ENCODE results near the gene TMEM121B.

The TMEM121B gene

DNA sequence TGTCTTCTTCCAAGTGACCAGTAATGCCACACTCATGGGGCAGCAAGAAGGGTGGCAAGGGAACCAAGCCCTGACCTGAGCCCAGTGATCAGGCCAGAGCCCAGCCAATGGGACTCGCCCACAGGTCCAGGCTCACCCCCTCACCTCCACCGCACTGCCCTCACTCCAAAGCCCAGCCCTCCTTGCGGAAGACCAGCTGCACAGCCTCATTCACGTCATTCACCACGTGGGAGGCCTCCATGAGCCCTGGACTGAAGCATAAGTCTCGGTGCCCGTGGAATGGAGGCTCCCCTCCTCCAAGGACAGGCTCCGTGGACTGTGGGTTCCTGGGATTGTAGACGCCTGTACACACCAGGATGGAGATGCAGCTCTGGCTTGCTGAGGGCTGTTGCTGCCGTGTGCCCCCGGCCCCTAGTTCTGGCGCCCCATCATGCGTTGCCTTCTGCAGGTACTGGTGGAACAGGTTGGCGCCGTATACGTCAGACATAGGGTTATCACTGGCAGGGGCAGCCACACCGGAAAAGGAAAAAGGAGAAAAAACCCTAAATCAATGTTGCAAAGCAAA, 16.8 kb upstream of the TMEM121B start:
- Histone ChIP-seq H3K9me3 (ENCODE audit: control insufficient read depth in 2 of 2, low read length in 2 of 2) (no peaks in the 10 kb centered on the region), H3K4me3 (ENCODE audit: low read length in 2 of 2) (no peak overlapping the region), H3K4me1 (ENCODE audit: control insufficient read depth, insufficient read depth, low read length) (no peaks in the 10 kb centered on the region), H3K36me3 (ENCODE audit: control insufficient read depth in 2 of 2, insufficient read depth in 2 of 2, low read length in 2 of 2) (peaks cover 27 to 30% of the 10 kb centered on the region in 2 donors), H3K27me3 (ENCODE audit: control insufficient read depth in 1 of 2, insufficient read depth in 2 of 2, low read length in 2 of 2) (no peaks in the 10 kb centered on the region), H3K9ac (ENCODE audit: low read length in 2 of 2) (no peak overlapping the region), H3K27ac (ENCODE audit: low read length) (no peak overlapping the region)

DNA sequence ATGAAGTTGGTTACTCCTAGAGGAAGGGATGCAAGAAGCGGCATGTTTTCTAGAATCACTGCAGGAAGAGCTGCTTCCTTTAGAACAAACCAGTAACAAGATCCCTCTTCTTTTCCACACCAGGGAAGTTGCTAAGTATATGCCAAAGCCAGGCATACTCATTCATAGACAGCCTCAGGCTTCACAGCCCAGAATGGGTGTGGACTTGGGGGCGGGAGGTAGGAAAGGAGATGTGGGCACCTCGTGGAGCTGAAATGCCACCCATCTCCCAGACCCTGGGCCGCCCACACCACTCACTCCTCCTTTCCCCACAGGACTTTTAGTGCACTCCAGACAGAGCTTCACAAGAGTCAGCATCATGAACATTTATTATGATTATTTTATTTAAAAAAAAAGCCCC, 16.0 kb upstream of the TMEM121B start:
- Histone ChIP-seq H3K4me1 (ENCODE audit: control insufficient read depth, insufficient read depth, low read length) (no peaks in the 10 kb centered on the region), H3K27ac (ENCODE audit: low read length) (no peak overlapping the region), H3K36me3 (ENCODE audit: control insufficient read depth in 2 of 2, insufficient read depth in 2 of 2, low read length in 2 of 2) (peaks cover 19 to 26% of the 10 kb centered on the region in 2 donors)

DNA sequence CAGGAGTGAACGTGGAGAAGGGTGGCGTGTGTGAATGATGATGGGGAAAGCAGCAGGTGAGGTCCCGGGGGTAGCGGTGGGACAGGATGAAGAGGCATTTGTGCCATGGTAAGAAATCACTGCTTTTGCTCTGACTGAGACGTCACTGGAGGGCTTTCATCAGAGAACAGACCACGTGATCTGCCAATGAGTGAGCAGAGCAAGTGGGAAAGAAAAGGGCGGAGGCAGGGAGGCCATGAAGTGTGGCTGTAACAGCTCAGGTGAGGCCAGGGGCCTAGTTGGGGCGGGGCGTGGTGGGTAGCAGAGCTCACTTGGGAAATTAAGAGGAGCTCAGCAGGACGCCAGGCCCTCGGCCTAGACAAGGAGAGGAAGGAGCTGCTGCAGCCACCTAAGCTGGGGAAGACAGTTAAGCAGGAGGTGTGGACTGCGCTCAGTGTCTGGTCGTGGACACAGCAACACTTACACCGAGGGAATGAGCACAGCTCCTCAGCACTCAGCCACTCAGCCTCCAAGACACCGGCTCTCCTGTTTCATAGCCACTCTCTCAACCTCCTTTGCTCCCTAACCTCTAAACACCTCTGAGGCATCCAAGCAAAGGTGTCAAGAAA, 14.1 kb upstream of the TMEM121B start:
- Histone ChIP-seq H3K9ac (ENCODE audit: low read length in 2 of 2) (no peak overlapping the region), H3K9me3 (ENCODE audit: control insufficient read depth in 2 of 2, low read length in 2 of 2) (no peaks in the 10 kb centered on the region), H3K4me3 (ENCODE audit: low read length in 2 of 2) (no peak overlapping the region), H3K27me3 (ENCODE audit: control insufficient read depth in 1 of 2, insufficient read depth in 2 of 2, low read length in 2 of 2) (no peaks in the 10 kb centered on the region), H3K36me3 (ENCODE audit: control insufficient read depth in 2 of 2, insufficient read depth in 2 of 2, low read length in 2 of 2) (peaks cover 8 to 16% of the 10 kb centered on the region in 2 donors), H3K27ac (ENCODE audit: low read length) (no peak overlapping the region), H3K4me1 (ENCODE audit: control insufficient read depth, insufficient read depth, low read length) (no peaks in the 10 kb centered on the region)

More for the DNA sequence above, 16.0 kb upstream of the TMEM121B start:
- no peak overlapping the region for H3K4me3 ChIP-seq (ENCODE audit: low read length in 2 of 2)
- no peaks in the 10 kb centered on the region for H3K9me3 ChIP-seq (ENCODE audit: control insufficient read depth in 2 of 2, low read length in 2 of 2)
- H3K27me3 ChIP-seq (ENCODE audit: control insufficient read depth in 1 of 2, insufficient read depth in 2 of 2, low read length in 2 of 2), result no peaks in the 10 kb centered on the region
- H3K9ac ChIP-seq (ENCODE audit: low read length in 2 of 2), result no peak overlapping the region

DNA sequence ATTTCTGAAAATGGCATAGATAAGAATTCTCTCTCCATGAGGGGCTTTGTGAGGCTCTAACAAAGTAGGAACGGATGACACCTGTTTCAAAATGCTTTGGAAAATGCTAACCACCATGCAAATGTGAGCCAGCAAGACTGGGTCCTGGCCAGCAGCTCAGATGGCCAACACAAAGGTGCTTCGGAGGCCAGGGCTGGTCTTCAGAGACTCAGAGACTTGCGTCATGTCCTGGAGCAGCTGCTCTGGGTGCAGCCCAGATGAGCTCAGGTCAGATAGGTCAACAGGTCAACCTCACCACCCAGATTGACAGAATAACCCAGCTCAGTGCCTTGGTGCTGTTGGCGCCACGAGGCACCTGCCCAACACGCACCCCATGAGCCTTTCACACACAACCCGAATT, 12.0 kb upstream of the TMEM121B start:
- H3K4me1 ChIP-seq (ENCODE audit: control insufficient read depth, insufficient read depth, low read length), result no peaks in the 10 kb centered on the region
- H3K9me3 ChIP-seq (ENCODE audit: control insufficient read depth in 2 of 2, low read length in 2 of 2), result no peaks in the 10 kb centered on the region
- no peaks in the 10 kb centered on the region for H3K27me3 ChIP-seq (ENCODE audit: control insufficient read depth in 1 of 2, insufficient read depth in 2 of 2, low read length in 2 of 2)
- H3K27ac ChIP-seq (ENCODE audit: low read length), result no peak overlapping the region
- peaks cover 4 to 7% of the 10 kb centered on the region in 2 donors for H3K36me3 ChIP-seq (ENCODE audit: control insufficient read depth in 2 of 2, insufficient read depth in 2 of 2, low read length in 2 of 2)
- no peak overlapping the region for H3K4me3 ChIP-seq (ENCODE audit: low read length in 2 of 2)
- no peak overlapping the region for H3K9ac ChIP-seq (ENCODE audit: low read length in 2 of 2)

GRCh38 chr22:17132112-17132511, 11.0 kb upstream of the TMEM121B start:
- Histone ChIP-seq H3K4me3 (ENCODE audit: low read length in 2 of 2) (no peak overlapping the region), H3K27me3 (ENCODE audit: control insufficient read depth in 1 of 2, insufficient read depth in 2 of 2, low read length in 2 of 2) (no peaks in the 10 kb centered on the region), H3K9ac (ENCODE audit: low read length in 2 of 2) (no peak overlapping the region), H3K4me1 (ENCODE audit: control insufficient read depth, insufficient read depth, low read length) (no peaks in the 10 kb centered on the region), H3K9me3 (ENCODE audit: control insufficient read depth in 2 of 2, low read length in 2 of 2) (no peaks in the 10 kb centered on the region), H3K36me3 (ENCODE audit: control insufficient read depth in 2 of 2, insufficient read depth in 2 of 2, low read length in 2 of 2) (peaks cover 0 to 4% of the 10 kb centered on the region in 2 donors), H3K27ac (ENCODE audit: low read length) (no peak overlapping the region)

- H3K27me3 ChIP-seq (ENCODE audit: control insufficient read depth in 1 of 2, insufficient read depth in 2 of 2, low read length in 2 of 2), result no peaks in the 10 kb centered on the region
- H3K36me3 ChIP-seq (ENCODE audit: control insufficient read depth in 2 of 2, insufficient read depth in 2 of 2, low read length in 2 of 2), result peaks cover 0 to 2% of the 10 kb centered on the region in 2 donors
- no peaks in the 10 kb centered on the region for H3K9me3 ChIP-seq (ENCODE audit: control insufficient read depth in 2 of 2, low read length in 2 of 2)
- H3K9ac ChIP-seq (ENCODE audit: low read length in 2 of 2), result no peak overlapping the region
- no peaks in the 10 kb centered on the region for H3K4me1 ChIP-seq (ENCODE audit: control insufficient read depth, insufficient read depth, low read length)
- H3K27ac ChIP-seq (ENCODE audit: low read length), result no peak overlapping the region
- no peak overlapping the region for H3K4me3 ChIP-seq (ENCODE audit: low read length in 2 of 2)
Observed at GRCh38 chr22:17131686-17132085, 10.5 kb upstream of the TMEM121B start.

GRCh38 chr22:17130199-17130598, 9.0 kb upstream of the TMEM121B start:
- Histone ChIP-seq H3K36me3 (ENCODE audit: control insufficient read depth in 2 of 2, insufficient read depth in 2 of 2, low read length in 2 of 2) (peaks cover 0 to 2% of the 10 kb centered on the region in 2 donors), H3K27ac (ENCODE audit: low read length) (no peak overlapping the region), H3K9ac (ENCODE audit: low read length in 2 of 2) (no peak overlapping the region), H3K4me1 (ENCODE audit: control insufficient read depth, insufficient read depth, low read length) (no peaks in the 10 kb centered on the region), H3K9me3 (ENCODE audit: control insufficient read depth in 2 of 2, low read length in 2 of 2) (no peaks in the 10 kb centered on the region), H3K27me3 (ENCODE audit: control insufficient read depth in 1 of 2, insufficient read depth in 2 of 2, low read length in 2 of 2) (no peaks in the 10 kb centered on the region), H3K4me3 (ENCODE audit: low read length in 2 of 2) (no peak overlapping the region)

DNA sequence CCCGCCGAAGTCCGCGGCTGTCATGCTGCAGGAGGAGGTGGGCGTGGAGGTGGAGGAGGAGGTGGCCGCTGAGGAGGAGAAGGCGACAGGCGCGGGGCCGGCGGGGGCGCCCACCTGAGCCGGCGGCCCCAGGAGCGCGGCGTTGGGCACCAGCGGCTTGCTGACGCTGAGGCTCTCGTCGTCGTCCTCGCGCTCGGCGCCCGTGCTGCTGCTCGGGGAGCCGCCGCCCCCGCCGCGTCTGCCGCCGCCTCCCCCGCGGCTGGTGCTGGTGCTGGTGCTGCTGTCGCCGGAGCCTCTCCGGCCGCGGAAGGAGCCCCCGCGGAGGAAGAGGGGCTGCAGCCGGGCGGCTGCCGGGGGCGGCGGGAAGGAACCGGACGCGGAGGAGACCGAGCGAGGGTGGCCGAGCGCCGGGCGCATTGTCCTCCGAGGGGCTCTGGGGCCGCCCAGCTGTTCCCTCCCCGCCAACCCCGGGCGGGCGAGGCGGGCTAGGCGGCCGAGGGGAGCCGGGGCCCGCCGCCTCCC, 388 bp downstream of the TMEM121B start:
- peak overlapping the region in 1 of 2 donors; percentile 61 for H3K4me3 ChIP-seq (ENCODE audit: low read length in 2 of 2)
- peaks cover 9% of the 10 kb centered on the region for H3K4me1 ChIP-seq (ENCODE audit: control insufficient read depth, insufficient read depth, low read length)
- H3K36me3 ChIP-seq (ENCODE audit: control insufficient read depth in 2 of 2, insufficient read depth in 2 of 2, low read length in 2 of 2), result no peaks in the 10 kb centered on the region
- H3K9ac ChIP-seq (ENCODE audit: low read length in 2 of 2), result no peak overlapping the region
- no peak overlapping the region for H3K27ac ChIP-seq (ENCODE audit: low read length)
- H3K27me3 ChIP-seq (ENCODE audit: control insufficient read depth in 1 of 2, insufficient read depth in 2 of 2, low read length in 2 of 2), result peaks cover 25 to 35% of the 10 kb centered on the region in 2 donors
- H3K9me3 ChIP-seq (ENCODE audit: control insufficient read depth in 2 of 2, low read length in 2 of 2), result no peaks in the 10 kb centered on the region

- H3K36me3 ChIP-seq (ENCODE audit: control insufficient read depth in 2 of 2, insufficient read depth in 2 of 2, low read length in 2 of 2), result no peaks in the 10 kb centered on the region
- no peak overlapping the region for H3K4me3 ChIP-seq (ENCODE audit: low read length in 2 of 2)
- peaks cover 25 to 35% of the 10 kb centered on the region in 2 donors for H3K27me3 ChIP-seq (ENCODE audit: control insufficient read depth in 1 of 2, insufficient read depth in 2 of 2, low read length in 2 of 2)
- no peak overlapping the region for H3K9ac ChIP-seq (ENCODE audit: low read length in 2 of 2)
- H3K4me1 ChIP-seq (ENCODE audit: control insufficient read depth, insufficient read depth, low read length), result peaks cover 9% of the 10 kb centered on the region
- H3K9me3 ChIP-seq (ENCODE audit: control insufficient read depth in 2 of 2, low read length in 2 of 2), result no peaks in the 10 kb centered on the region
- H3K27ac ChIP-seq (ENCODE audit: low read length), result no peak overlapping the region
Observed at GRCh38 chr22:17120281-17120680, 879 bp downstream of the TMEM121B start.

- no peak overlapping the region for H3K4me3 ChIP-seq (ENCODE audit: low read length in 2 of 2)
- no peak overlapping the region for H3K9ac ChIP-seq (ENCODE audit: low read length in 2 of 2)
- peaks cover 25 to 35% of the 10 kb centered on the region in 2 donors for H3K27me3 ChIP-seq (ENCODE audit: control insufficient read depth in 1 of 2, insufficient read depth in 2 of 2, low read length in 2 of 2)
- H3K27ac ChIP-seq (ENCODE audit: low read length), result no peak overlapping the region
- peaks cover 9% of the 10 kb centered on the region for H3K4me1 ChIP-seq (ENCODE audit: control insufficient read depth, insufficient read depth, low read length)
- no peaks in the 10 kb centered on the region for H3K9me3 ChIP-seq (ENCODE audit: control insufficient read depth in 2 of 2, low read length in 2 of 2)
- H3K36me3 ChIP-seq (ENCODE audit: control insufficient read depth in 2 of 2, insufficient read depth in 2 of 2, low read length in 2 of 2), result no peaks in the 10 kb centered on the region
Observed at GRCh38 chr22:17119481-17120202, 1.5 kb downstream of the TMEM121B start.

All from stomach smooth muscle (tissue), 2 donors.